ENCODE measurements around the gene RSAD2. TPM values are rescaled to one million over a fixed set of nuclear protein-coding genes. Genes with fewer than 3 reads are reported as not detected.
A peak's percentile ranks its signal among the peaks of the same experiment; 100 is the strongest.

RSAD2 gene
- total and polyA plus RNA-seq, 8 donors, result 0.45 to 9.2 (median 1.4) TPM; not detected in 2

DNA sequence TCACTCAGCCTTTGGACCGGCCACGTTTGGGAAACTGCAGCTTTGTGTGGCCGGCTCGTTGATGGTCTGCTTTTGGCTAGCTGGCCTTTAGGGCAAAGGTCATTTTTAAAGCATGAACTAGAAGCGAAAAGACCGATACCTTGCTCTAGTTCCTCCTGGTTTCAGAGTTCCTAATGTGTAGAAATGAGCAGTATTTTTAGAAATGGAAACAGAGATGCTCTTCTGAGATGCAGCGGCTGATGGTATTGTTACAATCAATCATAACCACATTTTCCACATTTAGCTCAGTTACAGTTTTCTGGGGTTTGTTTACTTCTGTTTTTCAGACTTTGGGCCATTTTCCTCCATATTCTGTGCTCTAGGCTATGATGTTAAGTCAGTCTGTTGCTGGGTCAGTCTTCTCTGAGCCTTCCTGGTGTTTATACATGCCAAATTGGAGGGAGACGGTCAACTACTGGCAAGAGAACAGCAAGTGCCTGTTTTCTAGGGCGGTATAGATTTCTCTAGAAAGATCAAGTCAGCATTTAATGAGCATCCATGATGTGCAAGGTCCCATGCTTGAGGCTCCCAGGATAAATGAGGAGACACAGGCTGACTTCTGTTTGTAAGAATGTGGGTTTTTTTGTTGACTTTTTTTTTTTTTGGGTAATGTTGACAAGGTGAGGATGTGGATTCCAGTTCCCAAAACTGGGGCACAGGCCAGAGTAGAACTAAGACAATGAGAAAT is 67.7 kb downstream of the RSAD2 start:
- H3K4me3 ChIP-seq, result no peak overlapping the region
- 75 to 88% (median 86%) methylated on average over 9 of the region's 9 CpGs for WGBS, 5 donors
- H3K9me3 ChIP-seq, result no peaks in the 10 kb centered on the region
- no peak for DNase-seq
- intact Hi-C loops (cut with DNase I; ENCODE audit: low total_unique reads), result no loop called here
- peaks cover 0 to 14% (median 10%) of the 10 kb centered on the region in 4 donors for H3K36me3 ChIP-seq
- peak overlapping the region in 2 of 5 donors; percentile 5 to 20 for H3K27ac ChIP-seq
- H3K4me1 ChIP-seq, result peaks cover 0 to 31% (median 3%) of the 10 kb centered on the region in 4 donors
- H3K27me3 ChIP-seq, result no peaks in the 10 kb centered on the region
- no peak for TF ChIP-seq POLR2A (IDR thresholded peaks at IDR 0.05)
- TF ChIP-seq, protein P1, sequence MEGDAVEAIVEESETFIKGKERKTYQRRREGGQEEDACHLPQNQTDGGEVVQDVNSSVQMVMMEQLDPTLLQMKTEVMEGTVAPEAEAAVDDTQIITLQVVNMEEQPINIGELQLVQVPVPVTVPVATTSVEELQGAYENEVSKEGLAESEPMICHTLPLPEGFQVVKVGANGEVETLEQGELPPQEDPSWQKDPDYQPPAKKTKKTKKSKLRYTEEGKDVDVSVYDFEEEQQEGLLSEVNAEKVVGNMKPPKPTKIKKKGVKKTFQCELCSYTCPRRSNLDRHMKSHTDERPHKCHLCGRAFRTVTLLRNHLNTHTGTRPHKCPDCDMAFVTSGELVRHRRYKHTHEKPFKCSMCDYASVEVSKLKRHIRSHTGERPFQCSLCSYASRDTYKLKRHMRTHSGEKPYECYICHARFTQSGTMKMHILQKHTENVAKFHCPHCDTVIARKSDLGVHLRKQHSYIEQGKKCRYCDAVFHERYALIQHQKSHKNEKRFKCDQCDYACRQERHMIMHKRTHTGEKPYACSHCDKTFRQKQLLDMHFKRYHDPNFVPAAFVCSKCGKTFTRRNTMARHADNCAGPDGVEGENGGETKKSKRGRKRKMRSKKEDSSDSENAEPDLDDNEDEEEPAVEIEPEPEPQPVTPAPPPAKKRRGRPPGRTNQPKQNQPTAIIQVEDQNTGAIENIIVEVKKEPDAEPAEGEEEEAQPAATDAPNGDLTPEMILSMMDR (IDR thresholded peaks at IDR 0.05), result no peak
- TF ChIP-seq EP300 (IDR thresholded peaks at IDR 0.05), result no peak
- no peak for TF ChIP-seq POLR2AphosphoS5 (IDR thresholded peaks at IDR 0.05)

GRCh38 chr2:6945821-6946220 is 68.2 kb downstream of the RSAD2 start:
- intact Hi-C loops (cut with DNase I; ENCODE audit: low total_unique reads), result no loop called here
- Histone ChIP-seq H3K36me3 (peaks cover 0 to 14% (median 10%) of the 10 kb centered on the region in 4 donors), H3K27ac (peak overlapping the region in 2 of 5 donors; percentile 5 to 20), H3K4me3 (no peak overlapping the region), H3K9me3 (no peaks in the 10 kb centered on the region), H3K27me3 (no peaks in the 10 kb centered on the region), H3K4me1 (peaks cover 0 to 31% (median 3%) of the 10 kb centered on the region in 4 donors)
- no peak for DNase-seq
- TF ChIP-seq EP300 (IDR thresholded peaks at IDR 0.05), result no peak
- TF ChIP-seq, protein P1 (IDR thresholded peaks at IDR 0.05), result no peak

GRCh38 chr2:6946722-6947121 is 69.1 kb downstream of the RSAD2 start:
- no peak for DNase-seq
- intact Hi-C loops (cut with DNase I; ENCODE audit: low total_unique reads), result no loop called here
- WGBS, 5 donors, result 24 to 57% (median 39%) methylated on average over 2 of the region's 2 CpGs

More at GRCh38 chr2:6946722-6947121, 69.1 kb downstream of the RSAD2 start:
- Histone ChIP-seq H3K36me3 (peaks cover 0 to 9% (median 9%) of the 10 kb centered on the region in 4 donors), H3K27ac (no peak overlapping the region), H3K4me1 (peaks cover 0 to 31% (median 3%) of the 10 kb centered on the region in 4 donors), H3K27me3 (no peaks in the 10 kb centered on the region), H3K4me3 (no peak overlapping the region), H3K9me3 (no peaks in the 10 kb centered on the region)
- TF ChIP-seq, protein P1 (IDR thresholded peaks at IDR 0.05), result no peak
- no peak for TF ChIP-seq POLR2A (IDR thresholded peaks at IDR 0.05)
- TF ChIP-seq EP300 (IDR thresholded peaks at IDR 0.05), result no peak
- no peak for TF ChIP-seq POLR2AphosphoS5 (IDR thresholded peaks at IDR 0.05)

Other genes starting within 250 kb of the RSAD2 start
- 10 to 100 TPM in 1 of 5 donors, 1 to 10 TPM in 4; 2.9 to 11.7 (median 5.8) TPM for gene CMPK2, start 11.9 kb upstream of the RSAD2 start, total RNA-seq
- gene CMPK2, start 11.9 kb upstream of the RSAD2 start, polyA plus RNA-seq, result 10 to 100 TPM in 1 of 3 donors, 1 to 10 TPM in 2; 2.4 to 11.3 (median 3.1) TPM
- gene RNF144A, start 39.6 kb downstream of the RSAD2 start, total RNA-seq, result 10 to 100 TPM in 3 of 5 donors, 1 to 10 TPM in 2; 2.3 to 71.4 (median 18.2) TPM
- 1 to 10 TPM; 1.4 to 2.7 (median 2.0) TPM for gene RNF144A, start 39.6 kb downstream of the RSAD2 start, polyA plus RNA-seq